ENCODE results near the gene OR10D3.
"Not testable (repeated sequence)": the region's sequence is repeated elsewhere in the genome, so short reads cannot be mapped to it uniquely, and the experiment has no call there.

GRCh38 chr11:124170315-124170714, 12.8 kb upstream of the OR10D3 start:
- TF ChIP-seq, protein P1, sequence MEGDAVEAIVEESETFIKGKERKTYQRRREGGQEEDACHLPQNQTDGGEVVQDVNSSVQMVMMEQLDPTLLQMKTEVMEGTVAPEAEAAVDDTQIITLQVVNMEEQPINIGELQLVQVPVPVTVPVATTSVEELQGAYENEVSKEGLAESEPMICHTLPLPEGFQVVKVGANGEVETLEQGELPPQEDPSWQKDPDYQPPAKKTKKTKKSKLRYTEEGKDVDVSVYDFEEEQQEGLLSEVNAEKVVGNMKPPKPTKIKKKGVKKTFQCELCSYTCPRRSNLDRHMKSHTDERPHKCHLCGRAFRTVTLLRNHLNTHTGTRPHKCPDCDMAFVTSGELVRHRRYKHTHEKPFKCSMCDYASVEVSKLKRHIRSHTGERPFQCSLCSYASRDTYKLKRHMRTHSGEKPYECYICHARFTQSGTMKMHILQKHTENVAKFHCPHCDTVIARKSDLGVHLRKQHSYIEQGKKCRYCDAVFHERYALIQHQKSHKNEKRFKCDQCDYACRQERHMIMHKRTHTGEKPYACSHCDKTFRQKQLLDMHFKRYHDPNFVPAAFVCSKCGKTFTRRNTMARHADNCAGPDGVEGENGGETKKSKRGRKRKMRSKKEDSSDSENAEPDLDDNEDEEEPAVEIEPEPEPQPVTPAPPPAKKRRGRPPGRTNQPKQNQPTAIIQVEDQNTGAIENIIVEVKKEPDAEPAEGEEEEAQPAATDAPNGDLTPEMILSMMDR (IDR thresholded peaks at IDR 0.05; ENCODE audit: borderline replicate concordance, extremely low read depth, low read length, poor library complexity, severe bottlenecking): not testable (repeated sequence)
- TF ChIP-seq EZH2 (IDR thresholded peaks at IDR 0.05; ENCODE audit: borderline replicate concordance, low read depth, low read length, severe bottlenecking): not testable (repeated sequence)

Measured in DND-41 (cell line).